NT2/D1 (cell line): ENCODE measurements around the gene TBC1D24.

ENCODE experiments used
- SUZ12 ChIP-seq: IDR thresholded peaks from 2 replicates; pipeline ENCODE4 v1.6.1; 2011; ENCODE audit not compliant: insufficient read length, insufficient read depth; ENCODE audit errors: extremely low read depth
- YY1 ChIP-seq: IDR thresholded peaks from 2 replicates; pipeline ENCODE4 v1.6.1; 2011; ENCODE audit not compliant: insufficient read length, insufficient read depth
- ZNF274 ChIP-seq: IDR thresholded peaks from 2 replicates; pipeline ENCODE4 v1.6.1; 2011; ENCODE audit warnings: mild to moderate bottlenecking, low read depth, low read length

DNA sequence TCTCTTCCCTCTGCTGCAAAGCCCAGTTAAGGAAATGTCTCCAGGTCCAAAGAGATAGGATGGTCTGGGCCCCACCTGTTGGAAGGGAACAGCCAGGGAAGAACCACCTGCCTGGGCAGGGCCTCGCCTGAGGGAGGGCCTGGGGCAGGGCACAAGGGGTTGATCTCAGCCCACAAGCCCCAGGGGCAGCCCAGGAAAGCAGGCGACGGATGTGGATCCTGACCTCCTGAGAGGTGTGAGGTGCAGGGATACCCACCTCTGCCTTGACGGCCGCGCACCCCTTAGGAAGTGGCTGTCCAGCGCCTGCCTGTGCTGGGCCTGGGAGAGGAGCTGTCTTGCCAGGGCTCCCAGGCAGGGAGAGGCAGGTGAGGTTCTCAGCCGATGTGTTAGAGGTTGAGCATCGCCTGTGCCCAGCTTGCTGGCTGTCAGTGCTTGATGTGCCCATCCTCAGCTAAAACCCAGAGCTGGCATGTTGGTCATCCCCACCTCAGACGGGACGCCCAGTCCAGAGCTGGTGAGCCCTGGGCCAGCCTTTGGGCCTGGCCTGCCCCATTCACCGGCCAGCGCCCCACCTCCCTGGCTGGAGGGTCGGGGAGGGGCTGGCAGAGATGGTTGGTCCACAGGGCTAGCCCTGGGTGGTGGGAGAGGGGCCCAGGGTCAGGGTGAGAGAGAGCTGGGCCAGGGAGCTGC, 55.8 kb downstream of the TBC1D24 start:
- TF ChIP-seq ZNF274 (no peak), SUZ12 (no peak), YY1 (no peak)
